Naive thymus-derived CD4-positive, alpha-beta T cell (primary cell): ENCODE measurements around the gene ZBTB7C. TPM values are rescaled to one million over a fixed set of nuclear protein-coding genes. Genes with fewer than 3 reads are reported as not detected.

Experiments used
- ATAC-seq: fragments of 150-1000 bp; cut with Tn5 transposase; 2 replicates; pipeline ENCODE4 v1.10.0; 2021; ENCODE audit warnings: mild to moderate bottlenecking, moderate library complexity
- CTCF ChIA-PET: fragments of 350-600 bp; sonication (Branson Sonifier 250); formaldehyde crosslinking; loops from one replicate; lab custom pipeline; 2021; ENCODE audit warnings: antibody characterized with exemption; lab: Charles Lee
- POLR2A ChIA-PET: fragments of 350-600 bp; sonication (Branson Sonifier 250); formaldehyde crosslinking; loops from one replicate; lab custom pipeline; 2021; ENCODE audit warnings: antibody characterized with exemption, inconsistent platforms; lab: Charles Lee
- DNase-seq, 9 donors: peaks; one replicate each; pipeline versions ENCODE4 v3.0.0 to v3.0.0-alpha.2; 2020 to 2022; ENCODE audit warnings: mixed read lengths in 1 of 9
- H3K27ac ChIP-seq: one replicate; pipeline ENCODE4 v1.7.0; 2013; ENCODE audit warnings: mild to moderate bottlenecking, low read depth, low read length, moderate library complexity
- H3K27me3 ChIP-seq, 2 donors: one replicate each; pipeline ENCODE4 v1.7.0; 2013; ENCODE audit warnings: low read length in 2 of 2, mild to moderate bottlenecking in 2 of 2, moderate library complexity in 2 of 2; ENCODE audit not compliant: control insufficient read depth in 2 of 2, insufficient read depth in 2 of 2
- H3K36me3 ChIP-seq, 3 experiments: 1 replicate in 2 of 3; 2 replicates in 1 of 3; pipeline ENCODE4 v1.7.0; 2013; ENCODE audit warnings: low read length in 3 of 3, mild to moderate bottlenecking in 3 of 3, moderate library complexity in 1 of 3; ENCODE audit not compliant: insufficient read depth in 3 of 3, control insufficient read depth in 2 of 3
- H3K4me1 ChIP-seq, 2 donors: one replicate each; pipeline ENCODE4 v1.7.0; 2013; ENCODE audit warnings: low read length in 2 of 2, mild to moderate bottlenecking in 2 of 2, moderate library complexity in 1 of 2; ENCODE audit not compliant: control insufficient read depth in 2 of 2, insufficient read depth in 2 of 2
- H3K4me3 ChIP-seq: 2 replicates; pipeline ENCODE4 v1.7.0; 2013; ENCODE audit warnings: mild to moderate bottlenecking, low read length
- H3K9me3 ChIP-seq, 3 experiments: 1 replicate in 2 of 3; 2 replicates in 1 of 3; pipeline ENCODE4 v1.7.0; 2013; ENCODE audit warnings: low read length in 3 of 3; ENCODE audit not compliant: control insufficient read depth in 2 of 3
- H3K27ac Mint-ChIP-seq, 9 donors: one replicate each; pipeline ENCODE4 v1.8.0; 2020 to 2022; ENCODE audit warnings: mixed read lengths in 9 of 9, mild to moderate bottlenecking in 8 of 9, moderate library complexity in 5 of 9, inconsistent platforms in 2 of 9
- H3K27me3 Mint-ChIP-seq, 5 donors: one replicate each; pipeline ENCODE4 v1.8.0; 2021 to 2022; ENCODE audit warnings: mixed read lengths in 5 of 5, mild to moderate bottlenecking in 1 of 5
- H3K36me3 Mint-ChIP-seq, 5 donors: one replicate each; pipeline ENCODE4 v1.8.0; 2020 to 2022; ENCODE audit warnings: mixed read lengths in 5 of 5, mild to moderate bottlenecking in 3 of 5, inconsistent platforms in 1 of 5
- H3K4me1 Mint-ChIP-seq, 7 donors: one replicate each; pipeline ENCODE4 v1.8.0; 2020 to 2022; ENCODE audit warnings: mixed read lengths in 7 of 7, mild to moderate bottlenecking in 3 of 7, inconsistent platforms in 1 of 7
- H3K4me3 Mint-ChIP-seq, 10 donors: one replicate each; pipeline ENCODE4 v1.8.0; 2020 to 2022; ENCODE audit warnings: mild to moderate bottlenecking in 10 of 10, mixed read lengths in 10 of 10, moderate library complexity in 6 of 10, inconsistent platforms in 2 of 10
- H3K9me3 Mint-ChIP-seq, 11 donors: one replicate each; pipeline ENCODE4 v1.8.0; 2020 to 2022; ENCODE audit warnings: mixed read lengths in 11 of 11, mild to moderate bottlenecking in 4 of 11, inconsistent platforms in 1 of 11, moderate library complexity in 1 of 11
- intact Hi-C, 2 donors: fragments of 100-400 bp; cut with micrococcal nuclease; formaldehyde crosslinking; loops; one replicate each; pipeline ENCODE4 v1.15.1; 2023
- polyA plus RNA-seq, 2 donors: library from polyadenylated mRNA; unstranded; fragments of 300-500 nt; fragmentation: Illumina TruSeq; gene quantifications; one replicate each; pipeline ENCODE4 v1.2.3, GENCODE V29; 2021
- total RNA-seq, 6 experiments: library from RNA in 5 of 6; stranded (reverse) in 5 of 6; gene quantifications; 1 replicate in 5 of 6; 2 replicates in 1 of 6; pipeline ENCODE4 v1.2.3 and lab custom pipeline; 2021 to 2026

The ZBTB7C gene
- total and polyA plus RNA-seq, 7 experiments from 2014 or later, result 0.51 TPM; not detected in 6

DNA sequence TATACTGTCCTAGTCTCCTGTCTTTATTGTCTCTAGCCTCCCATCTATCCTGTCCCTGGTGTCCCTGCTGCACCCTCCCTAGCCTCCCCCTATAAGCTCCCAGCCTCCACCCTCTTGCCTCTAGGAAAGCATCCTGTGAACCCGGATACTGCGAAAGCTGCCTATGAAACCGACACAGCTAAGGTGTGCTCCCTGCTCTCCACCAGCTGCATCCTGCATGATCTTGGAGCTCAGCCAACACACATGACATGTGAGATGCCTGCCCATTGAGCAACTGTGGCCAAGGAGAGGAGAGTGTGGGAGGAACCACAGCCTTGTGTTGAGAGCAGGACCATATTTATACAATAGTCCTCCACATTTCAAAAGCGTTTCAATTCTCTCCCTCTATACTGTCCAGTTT, 187.1 kb downstream of the ZBTB7C start:
- intact Hi-C loops, result no loop called here
- no peaks in the 10 kb centered on the region for H3K4me1 ChIP-seq
- Mint-ChIP-seq H3K9me3 (peaks cover 0 to 1% (median 0%) of the 10 kb centered on the region in 11 donors), H3K4me1 (peaks cover 0 to 17% (median 0%) of the 10 kb centered on the region in 7 donors), H3K27ac (no peak overlapping the region), H3K36me3 (no peaks in the 10 kb centered on the region), H3K27me3 (peaks cover 0 to 11% (median 0%) of the 10 kb centered on the region in 5 donors), H3K4me3 (no peak overlapping the region)
- ChIA-PET CTCF (no interaction called here), POLR2A (no interaction called here)
- DNase-seq (no peak), ATAC-seq (peak; percentile 31)
- H3K9me3 ChIP-seq, result no peaks in the 10 kb centered on the region
- no peak overlapping the region for H3K4me3 ChIP-seq
- no peaks in the 10 kb centered on the region for H3K27me3 ChIP-seq
- H3K27ac ChIP-seq, result no peak overlapping the region
- H3K36me3 ChIP-seq, result no peaks in the 10 kb centered on the region

DNA sequence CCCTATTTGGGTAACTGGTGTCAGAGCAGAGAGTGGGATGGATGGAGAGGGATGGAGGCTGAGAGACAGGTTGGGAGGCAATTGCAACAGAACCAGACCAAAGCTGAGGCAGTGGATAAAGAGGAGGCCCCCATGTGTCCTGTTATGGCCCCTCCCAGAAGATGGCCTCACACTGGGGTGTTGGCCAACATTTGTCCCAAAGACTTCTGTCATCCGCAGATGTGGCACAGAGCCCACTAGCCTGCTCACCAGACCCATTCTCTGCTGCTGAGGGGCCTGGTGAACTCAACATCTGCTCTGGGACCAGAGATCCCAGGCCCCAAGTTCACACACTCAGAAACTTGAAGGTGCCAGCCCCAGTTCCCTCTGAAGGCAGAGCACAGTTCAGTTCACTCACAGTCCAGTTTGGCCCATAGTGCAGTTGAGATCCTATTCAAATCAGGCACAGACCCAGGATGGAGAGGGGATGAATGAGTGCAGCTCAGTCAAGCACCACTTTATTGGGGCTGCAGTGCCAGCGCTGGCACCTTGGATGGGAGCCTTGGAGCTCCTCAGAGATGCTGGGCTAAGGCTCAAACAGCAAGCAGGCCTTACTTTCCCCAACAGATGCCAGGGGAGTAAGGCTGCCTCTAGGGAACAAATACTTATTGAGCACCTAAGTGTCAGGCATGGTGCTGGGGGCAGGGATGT, 189.2 kb downstream of the ZBTB7C start:
- intact Hi-C loops, result no loop called here
- no peak overlapping the region for H3K27ac Mint-ChIP-seq
- ChIA-PET POLR2A (no interaction called here), CTCF (no interaction called here)
- Histone ChIP-seq H3K4me1 (no peaks in the 10 kb centered on the region), H3K9me3 (no peaks in the 10 kb centered on the region), H3K27ac (no peak overlapping the region), H3K4me3 (no peak overlapping the region), H3K36me3 (no peaks in the 10 kb centered on the region), H3K27me3 (no peaks in the 10 kb centered on the region)
- ATAC-seq, result no peak
- no peak overlapping the region for H3K4me3 Mint-ChIP-seq
- peaks cover 0 to under 1% (median 0%) of the 10 kb centered on the region in 11 donors for H3K9me3 Mint-ChIP-seq
- H3K4me1 Mint-ChIP-seq, result peaks cover 0 to 4% (median 0%) of the 10 kb centered on the region in 7 donors
- DNase-seq, result no peak
- no peaks in the 10 kb centered on the region for H3K36me3 Mint-ChIP-seq
- H3K27me3 Mint-ChIP-seq, result peaks cover 0 to 11% (median 1%) of the 10 kb centered on the region in 5 donors

DNA sequence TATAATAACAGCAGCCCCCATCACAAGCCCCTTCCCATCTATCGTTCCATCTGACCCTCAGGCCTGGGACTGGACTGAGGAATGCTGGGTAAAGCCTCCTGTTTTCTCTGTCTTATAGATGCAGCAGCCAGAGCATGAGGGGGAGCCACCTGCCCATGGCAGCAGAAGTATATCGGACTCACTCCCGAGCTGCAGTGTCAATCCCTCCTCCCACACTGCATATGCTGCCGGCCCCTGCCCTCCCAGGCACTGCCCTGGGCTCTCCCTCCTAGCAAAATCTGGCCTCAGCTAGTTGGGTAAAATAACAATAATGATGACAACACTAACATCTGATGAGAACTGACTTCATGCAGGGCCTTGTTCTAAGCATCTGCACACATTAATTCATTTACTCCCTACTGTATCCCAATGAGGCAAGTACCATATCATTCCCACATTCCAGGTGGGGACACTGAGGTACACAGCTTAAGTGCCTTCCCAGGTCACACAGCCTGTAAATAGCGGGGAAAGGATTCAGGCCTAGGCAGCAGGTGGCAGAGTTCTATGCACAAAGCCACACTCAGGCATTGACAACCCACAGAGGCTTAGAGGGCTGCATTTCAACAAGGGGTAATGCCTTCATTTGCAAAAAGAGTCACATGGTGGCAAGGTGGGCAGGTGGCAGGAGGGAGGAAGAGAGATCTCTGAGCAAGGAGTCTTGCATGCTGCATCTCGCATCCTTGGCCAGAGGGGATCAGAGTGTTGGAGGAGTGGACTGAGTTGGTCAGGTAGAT, 190.0 kb downstream of the ZBTB7C start:
- no peaks in the 10 kb centered on the region for H3K36me3 ChIP-seq
- Mint-ChIP-seq H3K4me1 (peaks cover 0 to 3% (median 0%) of the 10 kb centered on the region in 7 donors), H3K36me3 (no peaks in the 10 kb centered on the region), H3K27ac (no peak overlapping the region), H3K4me3 (no peak overlapping the region), H3K27me3 (peaks cover 0 to 11% (median 6%) of the 10 kb centered on the region in 5 donors), H3K9me3 (no peaks in the 10 kb centered on the region)
- ATAC-seq (no peak), DNase-seq (no peak)
- H3K4me3 ChIP-seq, result no peak overlapping the region
- intact Hi-C loops, result no loop called here
- no peak overlapping the region for H3K27ac ChIP-seq
- ChIA-PET CTCF (no interaction called here), POLR2A (no interaction called here)
- no peaks in the 10 kb centered on the region for H3K4me1 ChIP-seq
- H3K9me3 ChIP-seq, result no peaks in the 10 kb centered on the region
- no peaks in the 10 kb centered on the region for H3K27me3 ChIP-seq

DNA sequence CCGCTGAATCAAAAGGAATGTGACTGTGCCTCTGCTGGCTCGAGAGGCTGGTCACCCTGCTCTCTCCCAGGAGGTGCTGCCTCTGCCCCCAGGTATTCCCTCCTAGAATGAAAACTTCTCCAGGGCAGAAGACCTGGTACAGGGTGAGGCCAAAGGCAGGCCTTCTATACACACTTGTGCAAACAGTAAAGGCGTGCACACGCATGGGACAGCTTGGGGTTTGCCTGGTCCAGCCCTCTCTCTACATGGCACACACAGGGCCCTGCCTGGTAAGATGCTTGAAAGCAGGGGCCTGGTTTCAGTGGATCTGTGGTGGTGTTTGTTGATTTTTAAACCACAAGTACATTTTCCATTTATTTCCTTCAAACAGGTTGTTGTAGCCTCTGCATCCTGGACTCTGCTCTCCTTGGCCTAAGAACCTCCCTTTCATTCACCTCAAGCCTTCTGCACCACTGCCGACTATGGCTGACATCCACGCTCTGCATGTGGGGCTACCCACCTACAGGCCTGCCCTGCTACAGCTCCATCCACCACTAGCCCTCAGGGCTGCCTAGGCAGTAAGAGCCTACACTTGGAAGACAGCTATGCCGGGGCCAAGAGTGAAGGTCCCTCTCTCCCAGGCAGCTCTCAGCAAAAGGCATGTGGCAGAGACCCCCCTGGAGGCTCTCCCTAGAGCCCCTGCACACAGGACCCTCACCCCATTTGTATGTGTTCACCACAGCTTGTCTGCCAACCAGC, 190.7 kb downstream of the ZBTB7C start:
- H3K4me1 Mint-ChIP-seq, result peaks cover 0 to 3% (median 0%) of the 10 kb centered on the region in 7 donors
- POLR2A ChIA-PET, result no interaction called here

DNA sequence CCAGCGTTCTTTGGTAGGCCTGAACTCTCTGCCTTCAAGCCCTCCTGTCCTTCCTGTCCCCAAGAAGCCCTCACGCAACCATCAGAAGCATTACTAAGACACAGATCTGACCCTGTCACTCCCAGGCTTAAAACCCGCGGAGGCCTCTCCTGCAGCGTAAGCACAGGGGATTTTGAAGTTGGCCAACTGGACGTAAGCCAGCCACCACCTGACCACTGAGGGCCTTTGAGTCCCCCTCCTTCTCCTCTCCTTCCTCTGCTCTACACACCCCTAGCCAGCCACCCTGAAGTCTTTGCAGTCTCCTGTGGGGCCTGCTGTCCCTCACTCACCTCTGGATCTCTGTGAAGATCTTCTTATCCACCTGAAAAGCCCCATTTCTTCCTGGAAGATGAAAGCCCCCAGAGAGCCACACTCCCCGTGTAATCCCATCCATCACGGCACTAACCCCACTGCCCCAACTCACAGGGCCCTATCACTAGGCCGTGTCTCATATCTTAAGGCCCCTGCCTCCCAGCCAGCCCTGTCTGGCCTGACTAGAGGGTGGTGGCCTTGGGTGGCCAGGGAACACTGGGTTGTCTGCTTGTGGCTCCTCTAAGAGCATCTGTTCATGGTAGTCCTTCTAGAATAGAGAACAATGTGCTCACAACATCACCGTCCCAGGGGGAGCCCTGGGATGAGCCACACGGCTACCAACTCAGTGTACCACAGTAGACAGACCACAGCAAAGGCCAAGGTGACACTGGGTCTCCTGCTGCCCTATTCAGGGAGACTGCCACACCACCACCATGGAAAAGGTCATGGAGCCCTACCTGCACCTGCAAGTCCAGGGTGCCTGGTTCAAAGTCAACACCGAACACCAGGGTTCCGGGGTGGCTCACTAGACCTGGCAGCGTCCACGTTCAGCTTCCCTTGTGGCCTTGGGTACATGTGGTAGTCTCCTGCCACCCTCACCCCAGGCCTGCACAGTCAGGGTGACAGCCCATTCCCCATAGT, 191.6 kb downstream of the ZBTB7C start:
- CTCF ChIA-PET, result no interaction called here
- intact Hi-C loops, result no loop called here
- Histone ChIP-seq H3K36me3 (no peaks in the 10 kb centered on the region), H3K4me1 (no peaks in the 10 kb centered on the region), H3K4me3 (no peak overlapping the region), H3K27ac (no peak overlapping the region), H3K9me3 (no peaks in the 10 kb centered on the region), H3K27me3 (no peaks in the 10 kb centered on the region)
- Mint-ChIP-seq H3K27me3 (peaks cover 0 to 19% (median 11%) of the 10 kb centered on the region in 5 donors), H3K4me1 (peaks cover 0 to 3% (median 0%) of the 10 kb centered on the region in 7 donors), H3K36me3 (no peaks in the 10 kb centered on the region), H3K4me3 (no peak overlapping the region), H3K27ac (no peak overlapping the region), H3K9me3 (no peaks in the 10 kb centered on the region)
- ATAC-seq, result peak; percentile 17
- POLR2A ChIA-PET, result no interaction called here
- no peak for DNase-seq

More for the DNA sequence above, 190.7 kb downstream of the ZBTB7C start:
- DNase-seq, result no peak
- peak overlapping the region in 1 of 9 donors; percentile 27 for H3K27ac Mint-ChIP-seq
- ATAC-seq, result no peak
- H3K36me3 Mint-ChIP-seq, result no peaks in the 10 kb centered on the region
- no peak overlapping the region for H3K4me3 Mint-ChIP-seq
- Histone ChIP-seq H3K4me1 (no peaks in the 10 kb centered on the region), H3K27ac (no peak overlapping the region), H3K27me3 (no peaks in the 10 kb centered on the region), H3K4me3 (no peak overlapping the region), H3K9me3 (no peaks in the 10 kb centered on the region), H3K36me3 (no peaks in the 10 kb centered on the region)
- CTCF ChIA-PET, result no interaction called here
- peaks cover 0 to 14% (median 10%) of the 10 kb centered on the region in 5 donors for H3K27me3 Mint-ChIP-seq
- H3K9me3 Mint-ChIP-seq, result no peaks in the 10 kb centered on the region
- intact Hi-C loops, result no loop called here
